SK-N-SH (cell line): Measurements from ENCODE around the gene ZNF490. TPM values are rescaled to one million over a fixed set of nuclear protein-coding genes. Genes with fewer than 3 reads are reported as not detected.

ENCODE experiments used
- CTCF ChIA-PET: fragments of 300-600, 350-600 bp; formaldehyde crosslinking; extraction: SDS; loops from one replicate; lab custom pipeline; 2021; lab: Yijun Ruan, JAX
- POLR2A ChIA-PET: fragments of 350-600 bp; sonication (Branson Sonifier 250); formaldehyde crosslinking; extraction: SDS; loops from one replicate; lab custom pipeline; 2020; ENCODE audit warnings: antibody characterized with exemption, inconsistent platforms; lab: Yijun Ruan, JAX
- DNase-seq: peaks from one replicate; pipeline ENCODE4 v3.0.0; 2012
- H2AFZ ChIP-seq: fragments of 200-600 bp; sonication (generic); 2 replicates; pipeline ENCODE4 v1.8.1; 2016; ENCODE audit warnings: antibody characterized with exemption, mild to moderate bottlenecking, low read depth
- H3F3A ChIP-seq: fragments of 200-600 bp; sonication (generic); replicated peaks from 2 replicates; pipeline ENCODE3; 2016; ENCODE audit warnings: antibody characterized with exemption, mild to moderate bottlenecking; ENCODE audit not compliant: insufficient read depth
- H3K27ac ChIP-seq, 2 experiments: fragments of 200-500 bp in 1 of 2; fragments of 200-600 bp in 1 of 2; sonication (Bioruptor generic) in 1 of 2; sonication (generic), shearing (Covaris generic) in 1 of 2; 2 replicates each; pipeline versions ENCODE4 v1.5.1 to v1.6.1; 2014 to 2016; ENCODE audit warnings: low read depth in 2 of 2, inconsistent platforms in 1 of 2, low read length in 1 of 2, mild to moderate bottlenecking in 1 of 2, mixed read lengths in 1 of 2
- H3K27me3 ChIP-seq: fragments of 200-600 bp; sonication (generic), shearing (Covaris generic); 2 replicates; pipeline ENCODE4 v1.6.1; 2016; ENCODE audit warnings: mixed run types; ENCODE audit not compliant: insufficient read depth
- H3K36me3 ChIP-seq, 2 experiments: fragments of 200-500 bp in 1 of 2; fragments of 200-600 bp in 1 of 2; sonication (Bioruptor generic) in 1 of 2; sonication (generic) in 1 of 2; replicated peaks in 1 of 2; 2 replicates each; pipeline versions ENCODE3 to v1.5.1; 2014 to 2016; ENCODE audit warnings: low read length in 1 of 2, mild to moderate bottlenecking in 1 of 2; ENCODE audit not compliant: insufficient read depth in 2 of 2, control insufficient read depth in 1 of 2
- H3K4me1 ChIP-seq, 2 experiments: fragments of 200-500 bp in 1 of 2; fragments of 200-600 bp in 1 of 2; sonication (Bioruptor generic) in 1 of 2; sonication (generic), shearing (Covaris generic) in 1 of 2; 2 replicates each; pipeline versions ENCODE4 v1.5.1 to v1.6.1; 2014 to 2016; ENCODE audit warnings: low read depth in 1 of 2, low read length in 1 of 2, mixed run types in 1 of 2; ENCODE audit not compliant: insufficient read depth in 2 of 2, control insufficient read depth in 1 of 2
- H3K4me2 ChIP-seq: fragments of 200-600 bp; sonication (generic), shearing (Covaris generic); 2 replicates; pipeline ENCODE4 v1.6.1; 2017; ENCODE audit warnings: mixed run types
- H3K4me3 ChIP-seq, 2 experiments: fragments of 200-500 bp in 1 of 2; fragments of 200-600 bp in 1 of 2; sonication (Bioruptor generic) in 1 of 2; sonication (generic), shearing (Covaris generic) in 1 of 2; 2 replicates each; pipeline versions ENCODE4 v1.5.1 to v1.8.1; 2014 to 2016; ENCODE audit warnings: low read depth in 2 of 2, inconsistent platforms in 1 of 2, low read length in 1 of 2, mild to moderate bottlenecking in 1 of 2, mixed read lengths in 1 of 2, moderate library complexity in 1 of 2
- H3K79me2 ChIP-seq: fragments of 200-600 bp; sonication (generic); 2 replicates; pipeline ENCODE4 v1.8.1; 2017; ENCODE audit warnings: mild to moderate bottlenecking; ENCODE audit not compliant: insufficient read depth
- H3K9ac ChIP-seq: fragments of 200-600 bp; sonication (generic); 2 replicates; pipeline ENCODE4 v1.6.1; 2017; ENCODE audit warnings: mixed run types
- H3K9me2 ChIP-seq: fragments of 200-600 bp; sonication (generic); 2 replicates; pipeline ENCODE4 v1.6.1; 2017; ENCODE audit warnings: mixed run types
- H3K9me3 ChIP-seq: fragments of 200-600 bp; sonication (generic); 2 replicates; pipeline ENCODE4 v1.6.1; 2017; ENCODE audit warnings: mixed run types, mild to moderate bottlenecking, moderate library complexity
- H4K20me1 ChIP-seq: fragments of 200-600 bp; sonication (generic); 2 replicates; pipeline ENCODE4 v1.6.1; 2017; ENCODE audit warnings: mild to moderate bottlenecking, mixed run types; ENCODE audit not compliant: insufficient read depth
- CHD2 ChIP-seq: fragments of 150-350 bp; IDR thresholded peaks from 2 replicates; pipeline ENCODE4 v1.6.1; 2018; ENCODE audit warnings: low read length; ENCODE audit not compliant: partially characterized antibody
- EP300 ChIP-seq, 2 experiments: IDR thresholded peaks; 2 replicates each; pipeline versions ENCODE4 v1.4.0 to v1.6.1; 2012; ENCODE audit warnings: borderline replicate concordance in 1 of 2, low read depth in 1 of 2, low read length in 1 of 2
- EZH2phosphoT487 ChIP-seq: fragments of 200-600 bp; sonication (generic); IDR thresholded peaks from 2 replicates; pipeline ENCODE4 v1.6.1; 2017; ENCODE audit warnings: low read depth, mixed run types, mild to moderate bottlenecking, antibody characterized with exemption, moderate library complexity, borderline replicate concordance
- FOSL2 ChIP-seq: IDR thresholded peaks from 2 replicates; pipeline ENCODE4 v1.4.0; 2012; ENCODE audit warnings: low read depth, mild to moderate bottlenecking, moderate library complexity, borderline replicate concordance
- FOXJ3 ChIP-seq: sonication (generic); formaldehyde crosslinking; IDR thresholded peaks from 2 replicates; pipeline ENCODE4 v1.5.1; 2020; ENCODE audit warnings: mild to moderate bottlenecking, missing genetic modification reagents
- FOXM1 ChIP-seq: IDR thresholded peaks from 2 replicates; pipeline ENCODE4 v1.4.0; 2012; ENCODE audit warnings: low read depth, mild to moderate bottlenecking
- GATA2 ChIP-seq: sonication (generic); formaldehyde crosslinking; IDR thresholded peaks from 2 replicates; pipeline ENCODE4 v1.5.0; 2020; ENCODE audit warnings: mild to moderate bottlenecking, missing genetic modification reagents
- JUND ChIP-seq: IDR thresholded peaks from 2 replicates; pipeline ENCODE4 v1.4.0; 2012
- MEF2A ChIP-seq: IDR thresholded peaks from 2 replicates; pipeline ENCODE4 v1.4.0; 2012; ENCODE audit warnings: low read depth, borderline replicate concordance
- MXI1 ChIP-seq: IDR thresholded peaks from 2 replicates; pipeline ENCODE4 v1.6.1; 2012; ENCODE audit warnings: mild to moderate bottlenecking, low read depth, low read length, improper control_type of control experiment
- NFIC ChIP-seq: IDR thresholded peaks from 2 replicates; pipeline ENCODE4 v1.4.0; 2012; ENCODE audit warnings: borderline replicate concordance
- SMC3 ChIP-seq: IDR thresholded peaks from 2 replicates; pipeline ENCODE4 v1.6.1; 2012; ENCODE audit warnings: low read depth, low read length, improper control_type of control experiment
- TAF1 ChIP-seq: IDR thresholded peaks from 2 replicates; pipeline ENCODE4 v1.6.1; 2012; ENCODE audit warnings: low read depth, mild to moderate bottlenecking, low read length, moderate library complexity, borderline replicate concordance
- TCF12 ChIP-seq: IDR thresholded peaks from 2 replicates; pipeline ENCODE4 v1.4.0; 2012
- TEAD4 ChIP-seq: IDR thresholded peaks from 2 replicates; pipeline ENCODE4 v1.4.0; 2012; ENCODE audit warnings: mild to moderate bottlenecking, borderline replicate concordance; ENCODE audit not compliant: insufficient read depth
- WGBS: methylation state at CpG from one replicate; pipeline ENCODE4 v1.1.6; 2017; ENCODE audit warnings: low lambda C conversion rate; 5-methylcytosine and 5-hydroxymethylcytosine counted together
- polyA plus RNA-seq, 3 experiments: library from polyadenylated mRNA; depleted of rRNA; stranded (reverse); fragments of >200 nt; gene quantifications; 2 replicates each; pipeline ENCODE4 v1.2.3, GENCODE V29; 2012
- TF ChIP-seq, protein P1 (sequence below): fragments of 150-350 bp; IDR thresholded peaks from 2 replicates; pipeline ENCODE4 v1.6.1; 2017; ENCODE audit warnings: antibody characterized with exemption, low read length, low read depth, borderline replicate concordance
- TF ChIP-seq, protein P2 (sequence below): fragments of 200-600 bp; sonication (generic); IDR thresholded peaks from 2 replicates; pipeline ENCODE4 v1.6.1; 2017; ENCODE audit warnings: antibody characterized with exemption, mild to moderate bottlenecking, moderate library complexity
- TF ChIP-seq, protein P3 (sequence below): fragments of 150-350 bp; IDR thresholded peaks from 2 replicates; pipeline ENCODE4 v1.6.1; 2016; ENCODE audit warnings: mild to moderate bottlenecking, low read depth, low read length

ZNF490 gene
- polyA plus RNA-seq, 1 of the 3 experiments (the other 2 are of a cell fraction) = 1.3 TPM

DNA sequence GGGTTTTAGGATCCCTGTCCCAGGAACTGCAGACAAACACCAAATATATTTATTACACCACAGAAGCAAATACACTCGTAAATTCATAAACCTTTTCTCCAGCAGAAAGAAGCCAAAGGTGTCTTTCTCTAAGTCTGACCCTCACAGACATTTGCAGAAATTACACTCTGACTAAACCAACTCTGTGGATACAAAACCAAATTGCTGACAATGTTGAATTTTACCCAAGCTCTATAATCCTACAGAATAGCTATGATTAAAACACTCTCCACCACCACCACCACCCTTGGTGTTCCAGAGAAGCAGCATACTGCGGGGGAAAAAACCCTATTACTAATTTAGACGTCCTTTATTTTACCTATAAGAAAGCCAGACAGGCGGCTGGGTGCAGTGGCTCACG lies 64.5 kb downstream of the ZNF490 start (continued):
- TF ChIP-seq FOXJ3 = no peak
- no peak for TF ChIP-seq TCF12
- TF ChIP-seq JUND = no peak

DNA sequence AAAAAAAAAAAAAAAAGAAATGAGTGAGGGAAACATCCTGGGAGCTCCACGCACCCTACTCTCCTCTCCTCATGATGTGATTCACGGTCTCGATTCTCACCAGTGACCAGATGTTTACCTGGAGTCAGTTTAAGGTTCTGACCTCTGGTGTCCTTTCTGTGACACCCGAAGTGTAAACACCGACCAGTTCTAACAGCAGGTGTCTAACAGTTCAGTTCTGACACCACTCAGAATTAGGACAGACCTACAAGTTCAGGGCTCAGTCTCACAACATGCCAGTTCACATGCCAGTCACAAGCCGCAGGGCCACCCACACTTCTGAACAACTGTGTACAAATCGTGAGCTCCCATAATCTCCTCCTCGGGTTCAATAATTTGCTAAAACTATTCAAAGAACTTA lies 65.3 kb downstream of the ZNF490 start:
- Histone ChIP-seq H3K27me3 (no peaks in the 10 kb centered on the region), H3K27ac (no peak overlapping the region), H3K4me2 (no peak overlapping the region), H3K9me2 (no peaks in the 10 kb centered on the region), H3K79me2 (peaks cover 96% of the 10 kb centered on the region), H3K36me3 (peaks cover 0 to 59% of the 10 kb centered on the region in 2 experiments), H3F3A (no peaks in the 10 kb centered on the region), H3K4me3 (no peak overlapping the region), H4K20me1 (peaks cover 3% of the 10 kb centered on the region; the same call in 1 of the 2 replicates), H3K9me3 (no peaks in the 10 kb centered on the region), H3K4me1 (peaks cover 0 to 5% of the 10 kb centered on the region in 2 experiments; a peak in 1 of 4 replicates), H3K9ac (no peak overlapping the region), H2AFZ (no peak overlapping the region)
- 95% methylated on average over 8 of the region's 8 CpGs for WGBS
- no peak for DNase-seq
- ChIA-PET POLR2A (no interaction called here), CTCF (no interaction called here)
- TF ChIP-seq NFIC (no peak), CHD2 (no peak)

DNA sequence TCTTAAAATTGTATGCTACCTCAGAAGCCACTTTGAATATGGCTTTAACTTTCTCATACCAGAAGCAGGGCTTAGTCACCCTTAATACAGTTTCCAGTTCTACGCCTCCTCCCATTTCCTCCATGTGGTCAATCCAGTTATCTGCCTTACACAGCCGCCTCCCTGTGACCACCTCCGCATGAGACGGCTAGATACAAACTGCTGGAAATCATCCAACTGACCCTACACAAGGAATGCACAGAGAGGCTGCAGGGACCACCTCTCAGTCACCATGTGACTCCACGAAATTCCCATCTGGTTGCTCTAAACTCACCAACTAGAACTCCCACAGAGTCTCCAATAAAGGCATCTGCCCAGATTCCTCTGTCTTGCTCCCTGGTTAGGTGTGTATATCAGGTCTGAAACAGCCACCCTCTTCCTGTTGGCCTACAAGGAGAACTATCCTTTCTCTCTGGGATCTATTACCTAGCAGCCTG lies 66.2 kb downstream of the ZNF490 start:
- Histone ChIP-seq H3K9me3 (peaks cover 3% of the 10 kb centered on the region; the same call in 1 of the 2 replicates), H3K4me3 (no peak overlapping the region), H3K79me2 (peaks cover 96% of the 10 kb centered on the region), H3K4me2 (no peak overlapping the region), H2AFZ (no peak overlapping the region), H3K9me2 (no peaks in the 10 kb centered on the region), H3F3A (no peaks in the 10 kb centered on the region), H4K20me1 (peaks cover 3% of the 10 kb centered on the region; the same call in 1 of the 2 replicates), H3K36me3 (peaks cover 0 to 66% of the 10 kb centered on the region in 2 experiments), H3K4me1 (peaks cover 0 to 3% of the 10 kb centered on the region in 2 experiments; a peak in 1 of 4 replicates), H3K9ac (no peak overlapping the region), H3K27me3 (no peaks in the 10 kb centered on the region), H3K27ac (no peak overlapping the region)
- CTCF ChIA-PET = no interaction called here
- no peak for TF ChIP-seq CHD2
- TF ChIP-seq FOSL2 = no peak
- DNase-seq = no peak
- POLR2A ChIA-PET = no interaction called here
- WGBS = 96% methylated on average over 5 of the region's 5 CpGs

DNA sequence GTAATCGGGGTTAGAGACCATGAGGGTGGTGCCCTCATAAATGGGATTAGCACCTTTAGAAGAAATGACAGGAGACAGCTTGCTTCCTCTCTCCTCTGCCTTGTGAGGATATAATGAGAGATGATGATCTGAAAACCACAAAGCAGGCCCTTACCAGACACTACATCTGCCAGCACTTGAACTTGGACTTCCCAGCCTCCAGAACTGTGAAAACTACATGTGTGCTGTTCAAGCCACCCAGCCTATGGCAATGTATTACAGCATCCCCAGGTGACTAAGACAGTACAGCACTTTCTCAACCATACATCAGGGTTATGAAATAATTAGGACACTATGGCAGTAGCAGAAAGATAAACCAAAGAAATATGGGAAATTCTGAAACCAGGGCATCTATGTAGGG lies 66.8 kb downstream of the ZNF490 start:
- peaks cover 3% of the 10 kb centered on the region; the same call in 1 of the 2 replicates for H3K9me3 ChIP-seq
- no peaks in the 10 kb centered on the region for H3K9me2 ChIP-seq
- no peak overlapping the region for H3K9ac ChIP-seq
- H3K79me2 ChIP-seq = peaks cover 94% of the 10 kb centered on the region
- H3K4me3 ChIP-seq = no peak overlapping the region
- CTCF ChIA-PET = no interaction called here
- no peaks in the 10 kb centered on the region for H3K27me3 ChIP-seq
- DNase-seq = no peak
- POLR2A ChIA-PET = no interaction called here
- H3K4me1 ChIP-seq = no peaks in the 10 kb centered on the region
- WGBS = 91% methylated on average over 1 of the region's 1 CpG
- no peak overlapping the region for H2AFZ ChIP-seq
- peaks cover 3% of the 10 kb centered on the region; the same call in 1 of the 2 replicates for H4K20me1 ChIP-seq
- H3K36me3 ChIP-seq = peaks cover 0 to 66% of the 10 kb centered on the region in 2 experiments
- TF ChIP-seq MXI1 = no peak
- TF ChIP-seq, protein P1, sequence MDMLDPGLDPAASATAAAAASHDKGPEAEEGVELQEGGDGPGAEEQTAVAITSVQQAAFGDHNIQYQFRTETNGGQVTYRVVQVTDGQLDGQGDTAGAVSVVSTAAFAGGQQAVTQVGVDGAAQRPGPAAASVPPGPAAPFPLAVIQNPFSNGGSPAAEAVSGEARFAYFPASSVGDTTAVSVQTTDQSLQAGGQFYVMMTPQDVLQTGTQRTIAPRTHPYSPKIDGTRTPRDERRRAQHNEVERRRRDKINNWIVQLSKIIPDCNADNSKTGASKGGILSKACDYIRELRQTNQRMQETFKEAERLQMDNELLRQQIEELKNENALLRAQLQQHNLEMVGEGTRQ = no peak
- TF ChIP-seq, protein P2, sequence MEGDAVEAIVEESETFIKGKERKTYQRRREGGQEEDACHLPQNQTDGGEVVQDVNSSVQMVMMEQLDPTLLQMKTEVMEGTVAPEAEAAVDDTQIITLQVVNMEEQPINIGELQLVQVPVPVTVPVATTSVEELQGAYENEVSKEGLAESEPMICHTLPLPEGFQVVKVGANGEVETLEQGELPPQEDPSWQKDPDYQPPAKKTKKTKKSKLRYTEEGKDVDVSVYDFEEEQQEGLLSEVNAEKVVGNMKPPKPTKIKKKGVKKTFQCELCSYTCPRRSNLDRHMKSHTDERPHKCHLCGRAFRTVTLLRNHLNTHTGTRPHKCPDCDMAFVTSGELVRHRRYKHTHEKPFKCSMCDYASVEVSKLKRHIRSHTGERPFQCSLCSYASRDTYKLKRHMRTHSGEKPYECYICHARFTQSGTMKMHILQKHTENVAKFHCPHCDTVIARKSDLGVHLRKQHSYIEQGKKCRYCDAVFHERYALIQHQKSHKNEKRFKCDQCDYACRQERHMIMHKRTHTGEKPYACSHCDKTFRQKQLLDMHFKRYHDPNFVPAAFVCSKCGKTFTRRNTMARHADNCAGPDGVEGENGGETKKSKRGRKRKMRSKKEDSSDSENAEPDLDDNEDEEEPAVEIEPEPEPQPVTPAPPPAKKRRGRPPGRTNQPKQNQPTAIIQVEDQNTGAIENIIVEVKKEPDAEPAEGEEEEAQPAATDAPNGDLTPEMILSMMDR = no peak
- TF ChIP-seq NFIC = no peak
- no peak for TF ChIP-seq EP300 (IDR thresholded peaks at IDR 0.05; ENCODE audit: borderline replicate concordance in 1 of 2, low read depth in 1 of 2, low read length in 1 of 2)
- TF ChIP-seq TAF1 = no peak
- no peak for TF ChIP-seq MEF2A
- no peak for TF ChIP-seq GATA2 (CRISPR knock-in tag)
- no peak for TF ChIP-seq TEAD4
- TF ChIP-seq, protein P3, sequence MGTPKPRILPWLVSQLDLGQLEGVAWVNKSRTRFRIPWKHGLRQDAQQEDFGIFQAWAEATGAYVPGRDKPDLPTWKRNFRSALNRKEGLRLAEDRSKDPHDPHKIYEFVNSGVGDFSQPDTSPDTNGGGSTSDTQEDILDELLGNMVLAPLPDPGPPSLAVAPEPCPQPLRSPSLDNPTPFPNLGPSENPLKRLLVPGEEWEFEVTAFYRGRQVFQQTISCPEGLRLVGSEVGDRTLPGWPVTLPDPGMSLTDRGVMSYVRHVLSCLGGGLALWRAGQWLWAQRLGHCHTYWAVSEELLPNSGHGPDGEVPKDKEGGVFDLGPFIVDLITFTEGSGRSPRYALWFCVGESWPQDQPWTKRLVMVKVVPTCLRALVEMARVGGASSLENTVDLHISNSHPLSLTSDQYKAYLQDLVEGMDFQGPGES = no peak
- no peak for TF ChIP-seq EZH2phosphoT487
- no peak for TF ChIP-seq SMC3
- no peak for TF ChIP-seq CHD2
- no peak for TF ChIP-seq FOXM1
- TF ChIP-seq, all 33 proteins: peak for 0
- no peak overlapping the region for H3K4me2 ChIP-seq
- no peaks in the 10 kb centered on the region for H3F3A ChIP-seq
- H3K27ac ChIP-seq = no peak overlapping the region
